H1 (cell line): ENCODE data around the gene UBE2E3. TPM values are rescaled to one million over a fixed set of nuclear protein-coding genes. Genes with fewer than 3 reads are reported as not detected.

Source experiments
- CTCF ChIA-PET: fragments of 300-600 bp; sonication (Branson Sonifier 250); formaldehyde crosslinking; loops from one replicate; lab custom pipeline; 2021; ENCODE audit not compliant: partially characterized antibody; lab: Charles Lee
- POLR2A ChIA-PET: fragments of 300-600 bp; sonication (Branson Sonifier 250); formaldehyde crosslinking; loops from one replicate; lab custom pipeline; 2021; ENCODE audit warnings: inconsistent platforms; ENCODE audit not compliant: partially characterized antibody; lab: Charles Lee
- DNase-seq, 2 experiments: peaks; one replicate each; pipeline versions ENCODE4 v3.0.0 to v3.0.0-alpha.2; 2010 to 2022; ENCODE audit warnings: low spot score in 2 of 2, low read depth in 1 of 2, mixed read lengths in 1 of 2
- FAIRE-seq: peaks from 2 replicates; lab custom pipeline; 2011; peaks lifted over from hg19 to GRCh38; lab: Jason Lieb, UNC
- H2AFZ ChIP-seq: 2 replicates; pipeline ENCODE4 v1.8.1; 2012; ENCODE audit warnings: low read length, inconsistent platforms
- H2AK5ac ChIP-seq: 2 replicates; pipeline ENCODE4 v1.6.1; 2013; ENCODE audit warnings: low read depth, low read length
- H2BK120ac ChIP-seq: replicated peaks from 2 replicates; pipeline ENCODE3; 2013; ENCODE audit warnings: low read depth, low read length, inconsistent platforms
- H2BK12ac ChIP-seq: 2 replicates; pipeline ENCODE4 v1.6.1; 2013; ENCODE audit warnings: low read depth, low read length
- H2BK15ac ChIP-seq: 2 replicates; pipeline ENCODE4 v1.6.1; 2013; ENCODE audit warnings: low read length
- H2BK20ac ChIP-seq: 2 replicates; pipeline ENCODE4 v1.6.1; 2013; ENCODE audit warnings: low read length
- H2BK5ac ChIP-seq: 2 replicates; pipeline ENCODE4 v1.6.1; 2013; ENCODE audit warnings: low read depth, low read length
- H3K14ac ChIP-seq: 2 replicates; pipeline ENCODE4 v1.6.1; 2013; ENCODE audit warnings: inconsistent platforms; ENCODE audit not compliant: insufficient read length
- H3K18ac ChIP-seq: 2 replicates; pipeline ENCODE4 v1.6.1; 2013; ENCODE audit warnings: low read length; ENCODE audit errors: extremely low read depth
- H3K23ac ChIP-seq: 2 replicates; pipeline ENCODE4 v1.6.1; 2013; ENCODE audit warnings: inconsistent platforms; ENCODE audit not compliant: insufficient read length
- H3K23me2 ChIP-seq: 2 replicates; pipeline ENCODE4 v1.6.1; 2013; ENCODE audit warnings: low read depth, low read length
- H3K27ac ChIP-seq: 2 replicates; pipeline ENCODE4 v1.6.1; 2011; ENCODE audit warnings: low read depth, low read length, inconsistent platforms
- H3K27me3 ChIP-seq, 4 experiments: replicated peaks in 1 of 4; 1 replicate in 1 of 4; 2 replicates in 3 of 4; pipeline versions ENCODE4 v1.6.1 to v1.8.1; 2011 to 2013; ENCODE audit warnings: low read length in 3 of 4, mild to moderate bottlenecking in 3 of 4, inconsistent platforms in 2 of 4, mixed read lengths in 2 of 4, moderate library complexity in 1 of 4; ENCODE audit not compliant: control insufficient read depth in 3 of 4, insufficient read depth in 3 of 4; ENCODE audit errors: extremely low read depth in 1 of 4
- H3K36me3 ChIP-seq, 4 experiments: 2 replicates each; pipeline versions ENCODE4 v1.6.1 to v1.8.1; 2011 to 2013; ENCODE audit warnings: mild to moderate bottlenecking in 4 of 4, low read length in 3 of 4, moderate library complexity in 2 of 4, control low read depth in 1 of 4, inconsistent platforms in 1 of 4; ENCODE audit not compliant: insufficient read depth in 4 of 4, control insufficient read depth in 2 of 4
- H3K4ac ChIP-seq: replicated peaks from 2 replicates; pipeline ENCODE3; 2013; ENCODE audit warnings: low read length, low read depth, mixed read lengths, inconsistent platforms; ENCODE audit not compliant: insufficient read length
- H3K4me1 ChIP-seq, 4 experiments: replicated peaks in 1 of 4; 1 replicate in 1 of 4; 2 replicates in 3 of 4; pipeline versions ENCODE4 v1.6.1 to v1.8.1; 2011 to 2013; ENCODE audit warnings: low read length in 3 of 4, inconsistent platforms in 2 of 4, mixed read lengths in 1 of 4; ENCODE audit not compliant: insufficient read depth in 4 of 4, control insufficient read depth in 3 of 4
- H3K4me2 ChIP-seq, 2 experiments: 2 replicates each; pipeline versions ENCODE4 v1.6.1 to v1.8.1; 2011 to 2013; ENCODE audit warnings: low read depth in 2 of 2, low read length in 2 of 2, control low read depth in 1 of 2, inconsistent platforms in 1 of 2, mild to moderate bottlenecking in 1 of 2; ENCODE audit not compliant: insufficient read depth in 1 of 2
- H3K4me3 ChIP-seq, 4 experiments: fragments of 200-600, 300-600 bp in 1 of 4; sonication (generic), shearing (Covaris generic), sonication (Bioruptor Twin) in 1 of 4; 2 replicates each; pipeline versions ENCODE4 v1.5.1 to v1.8.1; 2011 to 2016; ENCODE audit warnings: low read length in 4 of 4, low read depth in 3 of 4, control low read depth in 2 of 4, inconsistent platforms in 2 of 4, mild to moderate bottlenecking in 2 of 4, mixed read lengths in 1 of 4, moderate library complexity in 1 of 4; ENCODE audit not compliant: insufficient read depth in 2 of 4; ENCODE audit errors: extremely low read depth in 1 of 4
- H3K56ac ChIP-seq: replicated peaks from 2 replicates; pipeline ENCODE3; 2013; ENCODE audit warnings: low read depth, mild to moderate bottlenecking, mixed read lengths, low read length, inconsistent platforms; ENCODE audit not compliant: insufficient read length
- H3K79me1 ChIP-seq: 2 replicates; pipeline ENCODE4 v1.6.1; 2013; ENCODE audit warnings: low read depth, low read length, control low read depth
- H3K79me2 ChIP-seq, 2 experiments: 2 replicates each; pipeline versions ENCODE4 v1.6.1 to v1.8.1; 2012 to 2013; ENCODE audit warnings: low read length in 2 of 2, mild to moderate bottlenecking in 2 of 2, inconsistent platforms in 1 of 2; ENCODE audit not compliant: insufficient read depth in 2 of 2, control insufficient read depth in 1 of 2
- H3K9ac ChIP-seq, 4 experiments: replicated peaks in 1 of 4; 1 replicate in 1 of 4; 2 replicates in 3 of 4; pipeline versions ENCODE4 v1.6.1 to v1.8.1; 2011 to 2013; ENCODE audit warnings: low read depth in 3 of 4, low read length in 3 of 4, control low read depth in 2 of 4, mild to moderate bottlenecking in 2 of 4, moderate library complexity in 2 of 4, inconsistent platforms in 1 of 4; ENCODE audit errors: extremely low read depth in 1 of 4
- H3K9me3 ChIP-seq, 2 experiments: 2 replicates each; pipeline versions ENCODE4 v1.6.1 to v1.8.1; 2012 to 2013; ENCODE audit warnings: mild to moderate bottlenecking in 2 of 2, moderate library complexity in 2 of 2, control low read depth in 1 of 2, inconsistent platforms in 1 of 2, low read depth in 1 of 2, low read length in 1 of 2, mixed read lengths in 1 of 2; ENCODE audit not compliant: insufficient read depth in 2 of 2
- H4K20me1 ChIP-seq, 2 experiments: replicated peaks in 1 of 2; 2 replicates each; pipeline versions ENCODE3 to v1.8.1; 2011 to 2013; ENCODE audit warnings: inconsistent platforms in 2 of 2, low read length in 2 of 2, mild to moderate bottlenecking in 1 of 2; ENCODE audit not compliant: insufficient read depth in 2 of 2, control insufficient read depth in 1 of 2
- H4K5ac ChIP-seq: 2 replicates; pipeline ENCODE4 v1.6.1; 2013; ENCODE audit warnings: low read length, low read depth, mixed read lengths, inconsistent platforms; ENCODE audit not compliant: insufficient read length
- H4K8ac ChIP-seq: 2 replicates; pipeline ENCODE4 v1.8.0; 2013; ENCODE audit warnings: mild to moderate bottlenecking, moderate library complexity, low read length, inconsistent platforms; ENCODE audit not compliant: insufficient read depth; ENCODE audit errors: extremely low read depth
- H4K91ac ChIP-seq: replicated peaks from 2 replicates; pipeline ENCODE3; 2013; ENCODE audit warnings: low read length, mixed read lengths, inconsistent platforms; ENCODE audit not compliant: insufficient read length
- ASH2L ChIP-seq: fragments of 200-600, 300-600 bp; sonication (generic); IDR thresholded peaks from one replicate; pipeline ENCODE4 v1.7.1; 2017; ENCODE audit warnings: low read length
- BRCA1 ChIP-seq: IDR thresholded peaks from 2 replicates; pipeline ENCODE4 v1.6.1; 2012; ENCODE audit warnings: low read depth, low read length, improper control_type of control experiment
- CHD1 ChIP-seq: IDR thresholded peaks from 2 replicates; pipeline ENCODE4 v1.6.1; 2012; ENCODE audit warnings: low read depth, low read length, improper control_type of control experiment
- KDM5A ChIP-seq: fragments of 200-600 bp; IDR thresholded peaks from 2 replicates; pipeline ENCODE4 v1.7.1; 2012; ENCODE audit warnings: mild to moderate bottlenecking, low read length, inconsistent platforms, mixed read lengths
- NANOG ChIP-seq: IDR thresholded peaks from 2 replicates; pipeline ENCODE4 v1.6.1; 2011; ENCODE audit warnings: low read length, low read depth, mild to moderate bottlenecking, inconsistent platforms; ENCODE audit not compliant: insufficient read depth, poor library complexity, severe bottlenecking
- POLR2A ChIP-seq, 2 experiments: IDR thresholded peaks; 1 replicate in 1 of 2; 2 replicates in 1 of 2; pipeline ENCODE4 v1.6.1; 2011; ENCODE audit warnings: low read depth in 2 of 2, low read length in 2 of 2, mild to moderate bottlenecking in 2 of 2; ENCODE audit errors: control extremely low read depth in 1 of 2
- POLR2AphosphoS5 ChIP-seq: IDR thresholded peaks from 2 replicates; pipeline ENCODE4 v1.6.1; 2011; ENCODE audit warnings: low read depth, low read length
- RNF2 ChIP-seq: fragments of 200-900, 300-1000 bp; sonication (generic); IDR thresholded peaks from 2 replicates; pipeline ENCODE4 v1.7.1; 2016; ENCODE audit warnings: borderline replicate concordance, low read depth, mild to moderate bottlenecking, antibody characterized with exemption, low read length; ENCODE audit not compliant: poor library complexity, severe bottlenecking; ENCODE audit errors: missing control alignments
- SIN3A ChIP-seq, 2 experiments: IDR thresholded peaks in 1 of 2; conservative IDR thresholded peaks in 1 of 2; 2 replicates each; pipeline ENCODE4 v1.6.1; 2011 to 2012; ENCODE audit warnings: low read length in 2 of 2, improper control_type of control experiment in 1 of 2, low read depth in 1 of 2, mild to moderate bottlenecking in 1 of 2
- SIX5 ChIP-seq: IDR thresholded peaks from 2 replicates; pipeline ENCODE4 v1.6.1; 2011; ENCODE audit warnings: mild to moderate bottlenecking, low read depth, low read length
- SRF ChIP-seq: IDR thresholded peaks from 2 replicates; pipeline ENCODE4 v1.6.1; 2011; ENCODE audit warnings: mild to moderate bottlenecking, low read depth, low read length, moderate library complexity
- WGBS, 2 experiments: shearing (Covaris generic) in 1 of 2; methylation state at CpG; one replicate each; pipeline versions ENCODE4 v1.1.6 to v1.1.7; 2013 to 2015; ENCODE audit warnings: low lambda C conversion rate in 2 of 2, mixed read lengths in 2 of 2, inconsistent platforms in 1 of 2, low coverage in 1 of 2, missing lambda C conversion rate in 1 of 2; ENCODE audit not compliant: insufficient replicate concordance in 2 of 2, insufficient coverage in 1 of 2, insufficient read length in 1 of 2; ENCODE audit errors: extremely low coverage in 1 of 2, missing lambda C conversion rate in 1 of 2; 5-methylcytosine and 5-hydroxymethylcytosine counted together
- polyA plus RNA-seq, 7 experiments: library from polyadenylated mRNA; depleted of rRNA in 3 of 7; stranded (reverse) in 5 of 7; unstranded in 2 of 7; fragments of >200 nt in 5 of 7; fragments of 200-250 nt in 2 of 7; gene quantifications; 1 replicate in 5 of 7; 2 replicates in 1 of 7; 4 replicates in 1 of 7; pipeline versions ENCODE4 v1.2.1 to v1.2.3, GENCODE V29; 2011 to 2013; ENCODE audit warnings: missing spikeins in 2 of 7, mixed read lengths in 2 of 7
- total RNA-seq: library from RNA; stranded (reverse); fragmentation: NEBNext Ultra II Directional; extraction: Animal tissue kit (Norgen Biotek cat#: 25700); gene quantifications from 2 replicates; pipeline ENCODE4 v1.2.1, GENCODE V29; 2021
- TF ChIP-seq, protein P1 (sequence below): IDR thresholded peaks from 2 replicates; pipeline ENCODE4 v1.6.1; 2012; ENCODE audit warnings: low read length, inconsistent platforms

Gene UBE2E3
- total and polyA plus RNA-seq, 2 of the 8 experiments (the other 6 are each of a cell fraction or from before 2014, with no cell fraction given): 106 to 132 TPM

DNA sequence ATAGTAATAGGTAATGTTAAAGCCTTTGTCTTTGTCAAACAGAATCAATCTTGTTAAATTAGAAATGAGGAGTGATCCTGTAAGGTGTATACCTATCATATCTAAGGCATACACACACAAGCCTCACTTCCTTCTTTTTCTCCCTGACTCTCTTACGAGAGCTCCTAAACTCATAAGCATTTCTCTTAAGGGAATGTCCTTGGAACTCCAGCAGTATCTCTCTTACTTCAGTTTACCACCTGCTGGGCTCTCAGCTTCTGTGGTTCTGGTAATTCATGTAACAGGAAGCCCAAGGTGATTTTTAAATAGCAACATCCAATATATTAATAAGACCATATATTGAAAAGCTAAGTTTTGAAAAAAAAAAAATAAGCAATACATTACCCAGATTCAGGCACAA, 85.9 kb downstream of the UBE2E3 start:
- Histone ChIP-seq H3K9ac (no peak overlapping the region), H3K27me3 (no peaks in the 10 kb centered on the region), H4K91ac (no peak overlapping the region)
- TF ChIP-seq NANOG (no peak), ASH2L (no peak), BRCA1 (no peak), POLR2AphosphoS5 (no peak), POLR2A (IDR thresholded peaks at IDR 0.05; ENCODE audit: control extremely low read depth in 1 of 2, low read depth in 2 of 2, low read length in 2 of 2) (no peak), KDM5A (no peak), CHD1 (no peak), RNF2 (no peak), SIN3A (conservative IDR thresholded peaks at IDR 0.05 in 1 of 2, IDR thresholded peaks at IDR 0.05 in 1 of 2; ENCODE audit: low read depth in 1 of 2, low read length in 2 of 2) (no peak), SRF (no peak), SIX5 (no peak)
- TF ChIP-seq, protein P1, sequence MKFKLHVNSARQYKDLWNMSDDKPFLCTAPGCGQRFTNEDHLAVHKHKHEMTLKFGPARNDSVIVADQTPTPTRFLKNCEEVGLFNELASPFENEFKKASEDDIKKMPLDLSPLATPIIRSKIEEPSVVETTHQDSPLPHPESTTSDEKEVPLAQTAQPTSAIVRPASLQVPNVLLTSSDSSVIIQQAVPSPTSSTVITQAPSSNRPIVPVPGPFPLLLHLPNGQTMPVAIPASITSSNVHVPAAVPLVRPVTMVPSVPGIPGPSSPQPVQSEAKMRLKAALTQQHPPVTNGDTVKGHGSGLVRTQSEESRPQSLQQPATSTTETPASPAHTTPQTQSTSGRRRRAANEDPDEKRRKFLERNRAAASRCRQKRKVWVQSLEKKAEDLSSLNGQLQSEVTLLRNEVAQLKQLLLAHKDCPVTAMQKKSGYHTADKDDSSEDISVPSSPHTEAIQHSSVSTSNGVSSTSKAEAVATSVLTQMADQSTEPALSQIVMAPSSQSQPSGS: no peak

More for the DNA sequence above, 85.9 kb downstream of the UBE2E3 start:
- Histone ChIP-seq H3K79me2 (peaks cover 0 to 25% of the 10 kb centered on the region in 2 experiments; a peak in 3 of 4 replicates), H3K18ac (no peak overlapping the region), H3K23ac (no peak overlapping the region), H4K20me1 (peaks cover 0 to 2% of the 10 kb centered on the region in 2 experiments), H4K5ac (no peak overlapping the region), H3K79me1 (no peaks in the 10 kb centered on the region), H3K4me3 (no peak overlapping the region), H3K14ac (no peak overlapping the region), H3K27ac (no peak overlapping the region), H2AK5ac (no peak overlapping the region), H2BK20ac (no peak overlapping the region), H4K8ac (no peak overlapping the region), H3K4me2 (no peak overlapping the region), H2BK15ac (no peak overlapping the region), H3K23me2 (no peaks in the 10 kb centered on the region), H2AFZ (no peak overlapping the region), H2BK5ac (no peak overlapping the region), H3K4ac (no peak overlapping the region), H3K4me1 (peaks cover 0 to 4% (median 0%) of the 10 kb centered on the region in 4 experiments; a peak in 1 of 7 replicates), H3K9me3 (no peaks in the 10 kb centered on the region), H2BK12ac (no peak overlapping the region), H3K56ac (no peak overlapping the region), H2BK120ac (no peak overlapping the region), H3K36me3 (peaks cover 0 to 4% (median 0%) of the 10 kb centered on the region in 4 experiments; a peak in 1 of 8 replicates)
- ChIA-PET POLR2A (interaction anchor here (0.5 kb wide), 1 partner anchor 672 kb away, joined by 4 read pairs; no protein-coding TSS in a partner anchor), CTCF (interaction anchor here (0.6 to 1.5 kb wide), 3 partner anchors 10 to 777 kb away, joined by 3 read pairs; no protein-coding TSS in a partner anchor)
- WGBS, 2 experiments: 87% methylated on average over 1 of the region's 1 CpG; no CpG with 5 or more reads in 1 of the 2 experiments
- no peak for FAIRE-seq
- DNase-seq: no peak
